WERI-Rb-1 (cell line): Measurements from ENCODE around the gene ITPRID2.
"Not testable (repeated sequence)": the region's sequence is repeated elsewhere in the genome, so short reads cannot be mapped to it uniquely, and the experiment has no call there.

Experiments
- DNase-seq: peaks from one replicate; pipeline ENCODE4 v3.0.0-alpha.2; 2020
- H3K27ac ChIP-seq: fragments of 250-450 bp; sonication (Bioruptor Pico); 2 replicates; pipeline ENCODE4 v1.5.1; 2020; ENCODE audit warnings: mild to moderate bottlenecking, moderate library complexity
- H3K27me3 ChIP-seq: fragments of 250-450 bp; sonication (Bioruptor Pico); 2 replicates; pipeline ENCODE4 v1.5.1; 2021; ENCODE audit warnings: mild to moderate bottlenecking, low read depth, moderate library complexity; ENCODE audit not compliant: insufficient read depth, severe bottlenecking
- H3K36me3 ChIP-seq: fragments of 250-450 bp; sonication (Bioruptor Pico); 2 replicates; pipeline ENCODE4 v1.5.1; 2020; ENCODE audit warnings: mild to moderate bottlenecking, moderate library complexity
- H3K4me3 ChIP-seq: 2 replicates; pipeline ENCODE4 v1.5.1; 2011; ENCODE audit warnings: low read depth, mild to moderate bottlenecking, control low read depth, low read length
- H3K9me3 ChIP-seq: fragments of 250-450 bp; sonication (Bioruptor Pico); 2 replicates; pipeline ENCODE4 v1.5.1; 2021; ENCODE audit warnings: mild to moderate bottlenecking, moderate library complexity; ENCODE audit not compliant: severe bottlenecking
- TF ChIP-seq, protein P1 (sequence below): IDR thresholded peaks from 2 replicates; pipeline ENCODE4 v1.5.1; 2011; ENCODE audit warnings: low read depth, mild to moderate bottlenecking, control low read depth, inconsistent platforms, low read length

ITPRID2 gene

DNA sequence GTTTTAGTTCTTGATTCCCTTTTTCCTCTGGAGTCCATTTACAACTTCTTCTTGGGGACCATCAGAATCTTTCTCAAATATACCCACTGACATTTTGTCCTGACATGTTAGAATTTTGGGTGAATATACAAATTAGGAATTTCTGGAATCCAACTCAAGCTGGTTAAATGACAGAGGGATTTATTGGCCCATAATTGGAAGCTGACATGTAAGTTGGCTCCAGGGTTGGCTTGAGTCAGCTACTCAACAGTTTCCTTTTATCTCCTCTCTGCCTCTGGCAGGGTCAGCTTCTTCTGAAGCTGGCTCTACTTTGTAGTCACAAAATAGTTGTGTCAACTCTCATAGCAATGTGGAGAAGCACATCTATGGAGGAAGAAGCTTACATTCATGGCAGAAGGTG lies 57.5 kb downstream of the ITPRID2 start:
- H3K4me3 ChIP-seq = no peak overlapping the region
- no peak overlapping the region for H3K27ac ChIP-seq
- no peaks in the 10 kb centered on the region for H3K9me3 ChIP-seq
- no peaks in the 10 kb centered on the region for H3K27me3 ChIP-seq
- DNase-seq = no peak
- TF ChIP-seq, protein P1, sequence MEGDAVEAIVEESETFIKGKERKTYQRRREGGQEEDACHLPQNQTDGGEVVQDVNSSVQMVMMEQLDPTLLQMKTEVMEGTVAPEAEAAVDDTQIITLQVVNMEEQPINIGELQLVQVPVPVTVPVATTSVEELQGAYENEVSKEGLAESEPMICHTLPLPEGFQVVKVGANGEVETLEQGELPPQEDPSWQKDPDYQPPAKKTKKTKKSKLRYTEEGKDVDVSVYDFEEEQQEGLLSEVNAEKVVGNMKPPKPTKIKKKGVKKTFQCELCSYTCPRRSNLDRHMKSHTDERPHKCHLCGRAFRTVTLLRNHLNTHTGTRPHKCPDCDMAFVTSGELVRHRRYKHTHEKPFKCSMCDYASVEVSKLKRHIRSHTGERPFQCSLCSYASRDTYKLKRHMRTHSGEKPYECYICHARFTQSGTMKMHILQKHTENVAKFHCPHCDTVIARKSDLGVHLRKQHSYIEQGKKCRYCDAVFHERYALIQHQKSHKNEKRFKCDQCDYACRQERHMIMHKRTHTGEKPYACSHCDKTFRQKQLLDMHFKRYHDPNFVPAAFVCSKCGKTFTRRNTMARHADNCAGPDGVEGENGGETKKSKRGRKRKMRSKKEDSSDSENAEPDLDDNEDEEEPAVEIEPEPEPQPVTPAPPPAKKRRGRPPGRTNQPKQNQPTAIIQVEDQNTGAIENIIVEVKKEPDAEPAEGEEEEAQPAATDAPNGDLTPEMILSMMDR = no peak
- H3K36me3 ChIP-seq = no peaks in the 10 kb centered on the region

DNA sequence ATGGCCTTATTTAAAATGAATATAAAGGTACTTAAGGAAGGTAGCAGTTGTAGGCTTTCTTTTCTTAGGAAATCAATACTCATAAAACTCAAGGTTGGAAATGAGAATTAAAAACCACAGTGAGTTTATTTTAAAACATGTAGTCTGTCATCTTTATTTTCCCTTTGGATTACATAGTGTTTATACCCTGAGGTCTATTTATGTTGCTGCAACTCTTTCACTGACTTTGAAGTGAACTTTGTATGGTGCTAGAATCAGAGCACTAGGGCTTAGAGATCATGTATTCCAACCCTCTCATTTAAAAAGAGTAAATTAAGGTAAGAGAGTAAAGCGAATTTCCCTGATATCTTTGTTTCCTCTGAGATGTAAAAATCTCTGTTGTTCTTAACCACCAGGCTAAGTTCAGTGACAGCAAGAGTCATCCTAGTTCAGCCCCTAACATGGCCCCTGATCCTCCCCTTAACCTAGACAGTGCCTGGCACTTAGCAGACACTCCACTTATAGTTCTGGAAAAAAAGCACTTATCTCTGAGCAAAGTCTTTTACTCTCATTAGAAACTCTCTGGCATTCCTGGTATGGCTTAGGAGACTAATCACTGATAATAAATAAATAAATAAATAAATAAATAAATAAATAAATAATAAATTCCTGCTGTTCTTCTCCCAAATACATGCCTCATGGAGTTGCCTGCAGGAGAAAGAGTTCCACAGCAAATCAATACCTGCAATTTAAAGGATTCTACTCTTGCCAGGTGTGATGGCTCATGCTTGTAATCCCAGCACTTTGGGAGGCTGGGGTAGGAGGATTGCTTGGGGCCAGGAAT lies 61.1 kb downstream of the ITPRID2 start:
- Histone ChIP-seq H3K36me3 (no peaks in the 10 kb centered on the region), H3K27me3 (no peaks in the 10 kb centered on the region), H3K4me3 (no peak overlapping the region), H3K9me3 (no peaks in the 10 kb centered on the region), H3K27ac (no peak overlapping the region)
- DNase-seq = no peak
- TF ChIP-seq, protein P1 = no peak

DNA sequence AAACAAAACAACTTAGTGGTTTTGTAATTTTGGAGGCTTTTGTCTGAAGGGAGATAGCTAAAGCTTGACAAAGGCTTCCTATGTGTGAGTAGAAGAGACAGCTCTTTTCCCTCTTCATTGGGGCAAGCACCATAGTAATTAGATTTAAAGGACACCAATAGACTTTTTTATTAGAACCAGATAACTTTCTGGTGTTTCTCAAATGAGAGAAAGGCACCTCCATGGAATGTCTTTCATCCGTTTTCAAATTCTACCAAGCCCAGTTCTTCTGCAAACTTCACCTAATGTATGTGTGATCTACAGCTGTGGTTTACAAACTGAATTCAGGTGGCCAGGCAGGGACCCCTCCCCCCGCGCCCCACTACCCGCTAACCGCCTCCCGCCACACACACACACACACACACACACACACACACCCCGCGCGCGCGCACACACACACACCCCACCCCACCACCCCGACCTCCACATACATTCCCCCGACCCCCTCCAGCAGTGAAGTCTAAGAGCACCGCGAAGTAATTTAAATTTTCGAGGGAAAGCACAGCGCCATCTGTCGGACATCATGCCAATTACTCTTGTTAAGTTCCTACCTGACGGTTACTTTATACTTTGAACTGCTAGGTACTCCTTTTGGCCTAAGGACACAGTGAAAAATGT lies 62.5 kb downstream of the ITPRID2 start:
- H3K9me3 ChIP-seq = no peaks in the 10 kb centered on the region
- H3K27me3 ChIP-seq = no peaks in the 10 kb centered on the region
- no peak overlapping the region for H3K27ac ChIP-seq
- TF ChIP-seq, protein P1 = peak; percentile 68
- peak overlapping the region; percentile 49 for H3K4me3 ChIP-seq
- DNase-seq = peak; percentile 74
- H3K36me3 ChIP-seq = no peaks in the 10 kb centered on the region

DNA sequence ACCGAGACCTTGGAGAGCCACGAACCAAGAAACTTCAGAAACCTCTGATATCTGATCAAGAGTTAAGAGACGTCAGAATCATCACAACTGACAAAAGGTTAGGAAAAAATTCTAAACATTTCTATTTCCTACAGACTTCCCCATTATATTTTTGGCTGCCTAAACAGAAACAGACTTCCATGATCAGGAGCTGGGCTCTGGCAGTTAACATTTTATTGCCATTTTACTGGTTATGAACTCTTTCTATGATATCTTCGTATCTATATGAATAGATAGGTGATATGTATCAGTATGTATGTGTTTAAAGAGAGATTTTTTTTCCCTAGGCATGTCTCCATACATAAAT lies 63.0 kb downstream of the ITPRID2 start:
- no peaks in the 10 kb centered on the region for H3K27me3 ChIP-seq
- TF ChIP-seq, protein P1 = no peak
- peak overlapping the region; percentile 49 for H3K4me3 ChIP-seq
- H3K36me3 ChIP-seq = no peaks in the 10 kb centered on the region
- no peaks in the 10 kb centered on the region for H3K9me3 ChIP-seq
- no peak for DNase-seq
- no peak overlapping the region for H3K27ac ChIP-seq

DNA sequence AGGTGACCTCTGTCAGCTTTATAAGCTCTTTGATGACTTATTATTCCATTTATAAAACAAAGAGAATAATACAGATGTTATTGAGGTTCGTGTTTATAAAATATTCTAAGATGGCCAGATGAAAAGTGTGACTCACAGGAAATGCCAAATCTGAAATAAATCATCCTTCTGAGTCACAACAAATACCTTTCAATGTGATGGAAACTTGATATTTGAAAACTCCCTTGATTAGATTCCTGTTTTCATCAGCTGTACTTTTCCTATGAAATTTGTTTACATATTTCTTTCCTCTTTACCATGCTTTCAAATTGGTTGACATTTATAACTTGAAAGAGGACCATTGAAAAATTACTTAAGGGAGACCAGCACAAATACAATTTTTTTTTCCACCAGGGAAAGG lies 63.5 kb downstream of the ITPRID2 start:
- no peak overlapping the region for H3K27ac ChIP-seq
- H3K27me3 ChIP-seq = no peaks in the 10 kb centered on the region
- H3K36me3 ChIP-seq = no peaks in the 10 kb centered on the region
- no peak overlapping the region for H3K4me3 ChIP-seq
- H3K9me3 ChIP-seq = no peaks in the 10 kb centered on the region
- TF ChIP-seq, protein P1 = no peak
- no peak for DNase-seq

DNA sequence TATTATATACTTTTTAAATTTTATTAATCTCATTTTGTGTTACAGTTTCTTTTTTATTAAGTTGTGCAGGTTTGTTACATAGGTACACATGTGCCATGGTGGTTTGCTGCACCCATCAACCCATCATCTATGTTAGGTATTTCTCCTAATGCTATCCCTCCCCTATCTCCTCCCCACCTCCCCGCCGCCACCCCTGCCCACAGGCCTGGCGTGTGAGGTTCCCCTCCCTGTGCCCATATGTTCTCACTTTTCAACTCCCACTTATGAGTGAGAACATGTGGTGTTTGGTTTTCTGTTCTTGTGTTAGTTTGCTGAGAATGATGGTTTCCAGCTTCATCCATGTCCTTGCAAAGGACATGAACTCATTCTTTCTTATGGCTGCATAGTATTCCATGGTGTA lies 64.3 kb downstream of the ITPRID2 start:
- H3K9me3 ChIP-seq, DNase-seq, H3K36me3 ChIP-seq, H3K27ac ChIP-seq, H3K4me3 ChIP-seq, H3K27me3 ChIP-seq: not testable (repeated sequence)
